OCI-LY1 (cell line): Measurements from ENCODE around the gene OXCT2.

Experiments used
- EZH2 ChIP-seq: fragments of 200-600 bp; sonication (generic), shearing (Covaris generic); IDR thresholded peaks from 2 replicates; pipeline ENCODE4 v1.8.0; 2017; ENCODE audit warnings: borderline replicate concordance, mixed run types, mild to moderate bottlenecking, antibody characterized with exemption, low read length, moderate library complexity, mixed read lengths
- TF ChIP-seq, protein P1 (sequence below): fragments of 200-600 bp; sonication (generic), shearing (Covaris generic); IDR thresholded peaks from 2 replicates; pipeline ENCODE4 v1.5.1; 2017; ENCODE audit warnings: mild to moderate bottlenecking, antibody characterized with exemption, low read length, moderate library complexity, mixed read lengths

DNA sequence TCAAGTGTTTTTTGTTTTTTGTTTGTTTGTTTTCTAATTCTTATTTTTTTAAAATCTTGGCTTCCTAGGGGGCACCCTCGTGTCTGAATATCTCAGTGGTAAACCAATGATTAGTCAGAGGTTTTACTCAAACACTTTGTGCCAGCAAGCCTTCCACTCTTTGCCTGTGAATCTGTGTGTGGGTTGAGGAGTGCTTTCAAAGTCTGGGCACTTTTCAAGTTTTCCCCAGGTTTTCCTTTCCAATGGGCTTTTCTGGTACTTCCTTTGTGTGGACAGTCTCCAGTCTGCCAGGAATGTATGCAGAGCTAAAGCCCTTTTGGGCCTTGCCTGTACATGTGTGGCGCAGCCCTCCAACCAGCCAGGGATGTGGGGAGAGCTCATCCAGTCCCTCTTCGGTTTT is 42.1 kb downstream of the OXCT2 start:
- TF ChIP-seq, protein P1, sequence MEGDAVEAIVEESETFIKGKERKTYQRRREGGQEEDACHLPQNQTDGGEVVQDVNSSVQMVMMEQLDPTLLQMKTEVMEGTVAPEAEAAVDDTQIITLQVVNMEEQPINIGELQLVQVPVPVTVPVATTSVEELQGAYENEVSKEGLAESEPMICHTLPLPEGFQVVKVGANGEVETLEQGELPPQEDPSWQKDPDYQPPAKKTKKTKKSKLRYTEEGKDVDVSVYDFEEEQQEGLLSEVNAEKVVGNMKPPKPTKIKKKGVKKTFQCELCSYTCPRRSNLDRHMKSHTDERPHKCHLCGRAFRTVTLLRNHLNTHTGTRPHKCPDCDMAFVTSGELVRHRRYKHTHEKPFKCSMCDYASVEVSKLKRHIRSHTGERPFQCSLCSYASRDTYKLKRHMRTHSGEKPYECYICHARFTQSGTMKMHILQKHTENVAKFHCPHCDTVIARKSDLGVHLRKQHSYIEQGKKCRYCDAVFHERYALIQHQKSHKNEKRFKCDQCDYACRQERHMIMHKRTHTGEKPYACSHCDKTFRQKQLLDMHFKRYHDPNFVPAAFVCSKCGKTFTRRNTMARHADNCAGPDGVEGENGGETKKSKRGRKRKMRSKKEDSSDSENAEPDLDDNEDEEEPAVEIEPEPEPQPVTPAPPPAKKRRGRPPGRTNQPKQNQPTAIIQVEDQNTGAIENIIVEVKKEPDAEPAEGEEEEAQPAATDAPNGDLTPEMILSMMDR = no peak
- TF ChIP-seq EZH2 = no peak
